GM23338 (cell line): ENCODE measurements around the gene TRPM3. TPM values are rescaled to one million over a fixed set of nuclear protein-coding genes. Genes with fewer than 3 reads are reported as not detected.

Source experiments
- ATAC-seq: fragments of 200-7000 bp; cut with Tn5 transposase; 3 replicates; pipeline ENCODE4 v1.9.1; 2020
- DNase-seq: peaks from one replicate; pipeline ENCODE4 v3.0.0-alpha.2; 2015; ENCODE audit warnings: low spot score
- H2AFZ ChIP-seq: fragments of 200-600 bp; sonication (generic); 2 replicates; pipeline ENCODE4 v1.8.0; 2016; ENCODE audit warnings: antibody characterized with exemption, mild to moderate bottlenecking, moderate library complexity
- H3F3A ChIP-seq: fragments of 200-600 bp; sonication (generic); replicated peaks from 2 replicates; pipeline ENCODE4 v1.8.0; 2017; ENCODE audit warnings: antibody characterized with exemption, mixed run types, low read depth
- H3K27ac ChIP-seq: fragments of 200-600 bp; sonication (generic); 2 replicates; pipeline ENCODE4 v1.6.1; 2016; ENCODE audit warnings: low read depth
- H3K27me3 ChIP-seq: fragments of 200-600 bp; sonication (generic); 2 replicates; pipeline ENCODE4 v1.8.0; 2016; ENCODE audit warnings: mild to moderate bottlenecking, mixed run types, moderate library complexity; ENCODE audit not compliant: insufficient read depth
- H3K36me3 ChIP-seq: fragments of 200-600 bp; sonication (generic); 2 replicates; pipeline ENCODE4 v1.8.0; 2016; ENCODE audit warnings: mild to moderate bottlenecking; ENCODE audit not compliant: insufficient read depth
- H3K4me1 ChIP-seq: fragments of 200-600 bp; sonication (generic); 2 replicates; pipeline ENCODE4 v1.8.0; 2016; ENCODE audit warnings: mild to moderate bottlenecking, moderate library complexity; ENCODE audit not compliant: insufficient read depth
- H3K4me2 ChIP-seq: fragments of 200-600 bp; sonication (generic); 2 replicates; pipeline ENCODE4 v1.7.1; 2017; ENCODE audit warnings: mixed run types
- H3K4me3 ChIP-seq: fragments of 200-600 bp; sonication (generic); 2 replicates; pipeline ENCODE4 v1.6.1; 2016; ENCODE audit warnings: mixed run types
- H3K79me2 ChIP-seq: fragments of 200-600 bp; sonication (generic); replicated peaks from 2 replicates; pipeline ENCODE4 v1.8.0; 2017; ENCODE audit warnings: mild to moderate bottlenecking; ENCODE audit not compliant: insufficient read depth
- H3K9me2 ChIP-seq: fragments of 200-600 bp; sonication (generic); 2 replicates; pipeline ENCODE4 v1.8.0; 2017; ENCODE audit not compliant: insufficient read depth
- H4K20me1 ChIP-seq: fragments of 200-600 bp; sonication (generic); replicated peaks from 2 replicates; pipeline ENCODE4 v1.8.0; 2017; ENCODE audit warnings: mild to moderate bottlenecking; ENCODE audit not compliant: insufficient read depth
- H3K27ac Mint-ChIP-seq: 2 replicates; pipeline ENCODE4 v1.8.0; 2020; ENCODE audit warnings: inconsistent platforms, mild to moderate bottlenecking, moderate library complexity, mixed read lengths
- H3K27me3 Mint-ChIP-seq: 3 replicates; pipeline ENCODE4 v1.8.0; 2022; ENCODE audit warnings: low read depth, mild to moderate bottlenecking, moderate library complexity, mixed read lengths, inconsistent platforms; ENCODE audit not compliant: insufficient read depth, poor library complexity
- H3K36me3 Mint-ChIP-seq: 3 replicates; pipeline ENCODE4 v1.8.0; 2021; ENCODE audit warnings: low read depth, mild to moderate bottlenecking, inconsistent platforms, moderate library complexity, mixed read lengths
- H3K4me1 Mint-ChIP-seq: 3 replicates; pipeline ENCODE4 v1.8.0; 2020; ENCODE audit warnings: mild to moderate bottlenecking, inconsistent platforms, mixed read lengths
- H3K4me3 Mint-ChIP-seq: 3 replicates; pipeline ENCODE4 v1.8.0; 2021; ENCODE audit warnings: moderate library complexity, mild to moderate bottlenecking, inconsistent platforms, mixed read lengths
- H3K9me3 Mint-ChIP-seq: 3 replicates; pipeline ENCODE4 v1.8.0; 2020; ENCODE audit warnings: moderate library complexity, mild to moderate bottlenecking, inconsistent platforms, mixed read lengths
- NANOG ChIP-seq: IDR thresholded peaks from 2 replicates; pipeline ENCODE4 v1.6.1; 2016; ENCODE audit warnings: antibody characterized with exemption, borderline replicate concordance
- STAT1 ChIP-seq: IDR thresholded peaks from one replicate; pipeline ENCODE4 v1.6.1; 2016; ENCODE audit warnings: antibody characterized with exemption; ENCODE audit not compliant: unreplicated experiment
- polyA plus RNA-seq: library from polyadenylated mRNA; unstranded; fragments of >200 nt; fragmentation: Nextera tagmentation; extraction: Ambion mirVana; gene quantifications from 2 replicates; pipeline ENCODE4 v1.2.1, GENCODE V29; 2016
- total RNA-seq: library from RNA; depleted of rRNA; stranded (reverse); fragments of >200 nt; shearing (Covaris generic); gene quantifications from 2 replicates; pipeline ENCODE4 v1.2.3, GENCODE V29; 2014
- TF ChIP-seq, protein P1 (sequence below): IDR thresholded peaks from one replicate; pipeline ENCODE4 v1.6.1; 2018; ENCODE audit warnings: antibody characterized with exemption; ENCODE audit not compliant: unreplicated experiment
- TF ChIP-seq, protein P2 (sequence below): fragments of 250-450 bp; sonication (Bioruptor Pico); IDR thresholded peaks from 2 replicates; pipeline ENCODE4 v1.5.0; 2020; ENCODE audit warnings: mild to moderate bottlenecking, moderate library complexity

Gene TRPM3
- total and polyA plus RNA-seq, 2 experiments from 2014 or later: 2.8 to 8.2 TPM

DNA sequence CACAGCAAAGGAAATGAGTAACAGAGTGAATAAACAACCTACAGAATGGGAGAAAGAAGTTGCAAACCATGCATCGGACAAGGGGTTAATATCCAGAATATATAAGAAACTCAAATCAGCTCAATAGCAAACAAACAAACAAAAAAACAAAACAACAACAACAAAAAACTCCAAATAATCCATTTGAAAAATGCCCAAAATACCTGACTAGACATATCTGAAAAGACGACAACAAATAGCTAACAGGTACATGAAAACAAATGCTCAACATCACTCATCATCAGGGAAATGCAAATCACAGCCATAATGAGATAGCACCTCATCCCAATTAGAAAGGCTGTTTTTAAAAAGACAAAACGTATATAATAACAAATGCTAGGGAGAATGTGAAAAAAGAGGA is 111.2 kb downstream of the TRPM3 start (continued):
- TF ChIP-seq, protein P1, sequence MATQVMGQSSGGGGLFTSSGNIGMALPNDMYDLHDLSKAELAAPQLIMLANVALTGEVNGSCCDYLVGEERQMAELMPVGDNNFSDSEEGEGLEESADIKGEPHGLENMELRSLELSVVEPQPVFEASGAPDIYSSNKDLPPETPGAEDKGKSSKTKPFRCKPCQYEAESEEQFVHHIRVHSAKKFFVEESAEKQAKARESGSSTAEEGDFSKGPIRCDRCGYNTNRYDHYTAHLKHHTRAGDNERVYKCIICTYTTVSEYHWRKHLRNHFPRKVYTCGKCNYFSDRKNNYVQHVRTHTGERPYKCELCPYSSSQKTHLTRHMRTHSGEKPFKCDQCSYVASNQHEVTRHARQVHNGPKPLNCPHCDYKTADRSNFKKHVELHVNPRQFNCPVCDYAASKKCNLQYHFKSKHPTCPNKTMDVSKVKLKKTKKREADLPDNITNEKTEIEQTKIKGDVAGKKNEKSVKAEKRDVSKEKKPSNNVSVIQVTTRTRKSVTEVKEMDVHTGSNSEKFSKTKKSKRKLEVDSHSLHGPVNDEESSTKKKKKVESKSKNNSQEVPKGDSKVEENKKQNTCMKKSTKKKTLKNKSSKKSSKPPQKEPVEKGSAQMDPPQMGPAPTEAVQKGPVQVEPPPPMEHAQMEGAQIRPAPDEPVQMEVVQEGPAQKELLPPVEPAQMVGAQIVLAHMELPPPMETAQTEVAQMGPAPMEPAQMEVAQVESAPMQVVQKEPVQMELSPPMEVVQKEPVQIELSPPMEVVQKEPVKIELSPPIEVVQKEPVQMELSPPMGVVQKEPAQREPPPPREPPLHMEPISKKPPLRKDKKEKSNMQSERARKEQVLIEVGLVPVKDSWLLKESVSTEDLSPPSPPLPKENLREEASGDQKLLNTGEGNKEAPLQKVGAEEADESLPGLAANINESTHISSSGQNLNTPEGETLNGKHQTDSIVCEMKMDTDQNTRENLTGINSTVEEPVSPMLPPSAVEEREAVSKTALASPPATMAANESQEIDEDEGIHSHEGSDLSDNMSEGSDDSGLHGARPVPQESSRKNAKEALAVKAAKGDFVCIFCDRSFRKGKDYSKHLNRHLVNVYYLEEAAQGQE: no peak
- TF ChIP-seq, protein P2, sequence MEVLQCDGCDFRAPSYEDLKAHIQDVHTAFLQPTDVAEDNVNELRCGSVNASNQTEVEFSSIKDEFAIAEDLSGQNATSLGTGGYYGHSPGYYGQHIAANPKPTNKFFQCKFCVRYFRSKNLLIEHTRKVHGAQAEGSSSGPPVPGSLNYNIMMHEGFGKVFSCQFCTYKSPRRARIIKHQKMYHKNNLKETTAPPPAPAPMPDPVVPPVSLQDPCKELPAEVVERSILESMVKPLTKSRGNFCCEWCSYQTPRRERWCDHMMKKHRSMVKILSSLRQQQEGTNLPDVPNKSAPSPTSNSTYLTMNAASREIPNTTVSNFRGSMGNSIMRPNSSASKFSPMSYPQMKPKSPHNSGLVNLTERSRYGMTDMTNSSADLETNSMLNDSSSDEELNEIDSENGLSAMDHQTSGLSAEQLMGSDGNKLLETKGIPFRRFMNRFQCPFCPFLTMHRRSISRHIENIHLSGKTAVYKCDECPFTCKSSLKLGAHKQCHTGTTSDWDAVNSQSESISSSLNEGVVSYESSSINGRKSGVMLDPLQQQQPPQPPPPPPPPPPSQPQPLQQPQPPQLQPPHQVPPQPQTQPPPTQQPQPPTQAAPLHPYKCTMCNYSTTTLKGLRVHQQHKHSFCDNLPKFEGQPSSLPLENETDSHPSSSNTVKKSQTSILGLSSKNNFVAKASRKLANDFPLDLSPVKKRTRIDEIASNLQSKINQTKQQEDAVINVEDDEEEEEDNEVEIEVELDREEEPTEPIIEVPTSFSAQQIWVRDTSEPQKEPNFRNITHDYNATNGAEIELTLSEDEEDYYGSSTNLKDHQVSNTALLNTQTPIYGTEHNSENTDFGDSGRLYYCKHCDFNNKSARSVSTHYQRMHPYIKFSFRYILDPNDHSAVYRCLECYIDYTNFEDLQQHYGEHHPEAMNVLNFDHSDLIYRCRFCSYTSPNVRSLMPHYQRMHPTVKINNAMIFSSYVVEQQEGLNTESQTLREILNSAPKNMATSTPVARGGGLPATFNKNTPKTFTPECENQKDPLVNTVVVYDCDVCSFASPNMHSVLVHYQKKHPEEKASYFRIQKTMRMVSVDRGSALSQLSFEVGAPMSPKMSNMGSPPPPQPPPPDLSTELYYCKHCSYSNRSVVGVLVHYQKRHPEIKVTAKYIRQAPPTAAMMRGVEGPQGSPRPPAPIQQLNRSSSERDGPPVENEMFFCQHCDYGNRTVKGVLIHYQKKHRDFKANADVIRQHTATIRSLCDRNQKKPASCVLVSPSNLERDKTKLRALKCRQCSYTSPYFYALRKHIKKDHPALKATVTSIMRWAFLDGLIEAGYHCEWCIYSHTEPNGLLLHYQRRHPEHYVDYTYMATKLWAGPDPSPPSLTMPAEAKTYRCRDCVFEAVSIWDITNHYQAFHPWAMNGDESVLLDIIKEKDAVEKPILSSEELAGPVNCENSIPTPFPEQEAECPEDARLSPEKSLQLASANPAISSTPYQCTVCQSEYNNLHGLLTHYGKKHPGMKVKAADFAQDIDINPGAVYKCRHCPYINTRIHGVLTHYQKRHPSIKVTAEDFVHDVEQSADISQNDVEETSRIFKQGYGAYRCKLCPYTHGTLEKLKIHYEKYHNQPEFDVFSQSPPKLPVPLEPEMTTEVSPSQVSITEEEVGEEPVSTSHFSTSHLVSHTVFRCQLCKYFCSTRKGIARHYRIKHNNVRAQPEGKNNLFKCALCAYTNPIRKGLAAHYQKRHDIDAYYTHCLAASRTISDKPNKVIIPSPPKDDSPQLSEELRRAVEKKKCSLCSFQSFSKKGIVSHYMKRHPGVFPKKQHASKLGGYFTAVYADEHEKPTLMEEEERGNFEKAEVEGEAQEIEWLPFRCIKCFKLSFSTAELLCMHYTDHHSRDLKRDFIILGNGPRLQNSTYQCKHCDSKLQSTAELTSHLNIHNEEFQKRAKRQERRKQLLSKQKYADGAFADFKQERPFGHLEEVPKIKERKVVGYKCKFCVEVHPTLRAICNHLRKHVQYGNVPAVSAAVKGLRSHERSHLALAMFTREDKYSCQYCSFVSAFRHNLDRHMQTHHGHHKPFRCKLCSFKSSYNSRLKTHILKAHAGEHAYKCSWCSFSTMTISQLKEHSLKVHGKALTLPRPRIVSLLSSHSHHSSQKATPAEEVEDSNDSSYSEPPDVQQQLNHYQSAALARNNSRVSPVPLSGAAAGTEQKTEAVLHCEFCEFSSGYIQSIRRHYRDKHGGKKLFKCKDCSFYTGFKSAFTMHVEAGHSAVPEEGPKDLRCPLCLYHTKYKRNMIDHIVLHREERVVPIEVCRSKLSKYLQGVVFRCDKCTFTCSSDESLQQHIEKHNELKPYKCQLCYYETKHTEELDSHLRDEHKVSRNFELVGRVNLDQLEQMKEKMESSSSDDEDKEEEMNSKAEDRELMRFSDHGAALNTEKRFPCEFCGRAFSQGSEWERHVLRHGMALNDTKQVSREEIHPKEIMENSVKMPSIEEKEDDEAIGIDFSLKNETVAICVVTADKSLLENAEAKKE (CRISPR knock-in tag): no peak

DNA sequence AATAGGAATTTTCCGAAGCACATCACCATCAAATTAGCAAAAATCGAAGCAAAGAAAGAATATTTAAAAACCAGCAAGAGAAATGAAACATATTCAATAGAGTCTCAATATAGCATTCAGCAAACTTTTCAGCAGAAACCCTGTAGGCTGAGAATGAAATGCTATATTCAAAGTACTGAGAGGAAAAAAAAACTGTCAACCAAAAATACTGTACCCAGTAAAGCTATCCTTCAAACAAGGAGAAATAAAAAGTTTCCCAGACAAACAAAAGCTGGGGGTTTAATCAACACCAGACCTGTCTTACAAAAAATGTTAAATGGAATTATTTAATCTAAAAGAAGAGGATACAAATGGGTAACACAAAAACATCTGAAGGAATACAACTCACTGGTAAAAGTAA is 116.0 kb downstream of the TRPM3 start:
- H3F3A ChIP-seq: no peaks in the 10 kb centered on the region
- no peaks in the 10 kb centered on the region for H3K27me3 Mint-ChIP-seq
- H3K4me2 ChIP-seq: no peak overlapping the region
- H3K4me3 ChIP-seq: no peak overlapping the region
- no peak overlapping the region for H3K4me3 Mint-ChIP-seq
- peaks cover 25% of the 10 kb centered on the region for H3K36me3 Mint-ChIP-seq
- peaks cover 4% of the 10 kb centered on the region for H3K4me1 Mint-ChIP-seq
- ATAC-seq: no peak
- H3K27ac ChIP-seq: no peak overlapping the region
- H2AFZ ChIP-seq: no peak overlapping the region
- no peak for DNase-seq
- no peaks in the 10 kb centered on the region for H3K4me1 ChIP-seq
- H3K9me3 Mint-ChIP-seq: peaks cover 20% of the 10 kb centered on the region
- H3K27me3 ChIP-seq: no peaks in the 10 kb centered on the region
- H3K9me2 ChIP-seq: no peaks in the 10 kb centered on the region
- H4K20me1 ChIP-seq: no peaks in the 10 kb centered on the region
- 0 out of 2 replicates have a peak, but pooled peaks cover 4% of the 10 kb centered on the region for H3K36me3 ChIP-seq
- H3K27ac Mint-ChIP-seq: no peak overlapping the region
- no peaks in the 10 kb centered on the region; the same call in 1 of the 2 replicates for H3K79me2 ChIP-seq
- TF ChIP-seq, protein P2 (CRISPR knock-in tag): no peak
- TF ChIP-seq STAT1: no peak
- TF ChIP-seq NANOG: no peak
